CD14-positive monocyte (primary cell): ENCODE results near the gene NFKBIZ. TPM values are rescaled to one million over a fixed set of nuclear protein-coding genes. Genes with fewer than 3 reads are reported as not detected.

Source experiments
- DNase-seq, 3 donors: peaks; one replicate each; pipeline ENCODE4 v3.0.0-alpha.2; 2011 to 2022
- H2AFZ ChIP-seq: 2 replicates; pipeline ENCODE4 v1.6.0; 2012; ENCODE audit warnings: mild to moderate bottlenecking, low read depth, low read length, inconsistent platforms; ENCODE audit not compliant: insufficient read depth, poor library complexity, severe bottlenecking
- H3K27ac ChIP-seq, 2 donors: 1 replicate in 1 of 2; 2 replicates in 1 of 2; pipeline ENCODE4 v1.5.1; 2012 to 2013; ENCODE audit warnings: low read length in 2 of 2, control low read depth in 1 of 2, inconsistent platforms in 1 of 2, low read depth in 1 of 2, mild to moderate bottlenecking in 1 of 2
- H3K27me3 ChIP-seq, 2 donors: one replicate each; pipeline versions ENCODE4 v1.6.0 to v1.6.1; 2011 to 2013; ENCODE audit warnings: low read length in 2 of 2; ENCODE audit not compliant: control insufficient read depth in 2 of 2, insufficient read depth in 2 of 2
- H3K36me3 ChIP-seq, 2 donors: replicated peaks in 1 of 2; 1 replicate in 1 of 2; 2 replicates in 1 of 2; pipeline versions ENCODE4 v1.5.1 to v1.6.1; 2012 to 2013; ENCODE audit warnings: low read length in 2 of 2, control low read depth in 1 of 2, inconsistent platforms in 1 of 2, mild to moderate bottlenecking in 1 of 2; ENCODE audit not compliant: insufficient read depth in 2 of 2, control insufficient read depth in 1 of 2
- H3K4me1 ChIP-seq, 2 donors: 1 replicate in 1 of 2; 2 replicates in 1 of 2; pipeline versions ENCODE4 v1.5.1 to v1.6.1; 2012 to 2013; ENCODE audit warnings: low read length in 2 of 2, control low read depth in 1 of 2, inconsistent platforms in 1 of 2, mild to moderate bottlenecking in 1 of 2, moderate library complexity in 1 of 2; ENCODE audit not compliant: insufficient read depth in 2 of 2, control insufficient read depth in 1 of 2
- H3K4me2 ChIP-seq: replicated peaks from 2 replicates; pipeline ENCODE3; 2012; ENCODE audit warnings: low read length, moderate library complexity, mild to moderate bottlenecking; ENCODE audit not compliant: poor library complexity, severe bottlenecking; ENCODE audit errors: extremely low read depth
- H3K4me3 ChIP-seq, 3 experiments: fragments of 200-600 bp in 1 of 3; sonication (generic) in 1 of 3; replicated peaks in 1 of 3; 1 replicate in 2 of 3; 2 replicates in 1 of 3; pipeline ENCODE4 v1.5.1; 2011 to 2013; ENCODE audit warnings: low read length in 3 of 3, mild to moderate bottlenecking in 3 of 3, control low read depth in 2 of 3, low read depth in 2 of 3, inconsistent platforms in 1 of 3, moderate library complexity in 1 of 3
- H3K79me2 ChIP-seq: 2 replicates; pipeline ENCODE4 v1.6.0; 2012; ENCODE audit warnings: mild to moderate bottlenecking, control low read depth, inconsistent platforms, low read length, moderate library complexity; ENCODE audit not compliant: insufficient read depth
- H3K9ac ChIP-seq: 2 replicates; pipeline ENCODE4 v1.6.0; 2017; ENCODE audit warnings: low read length, mild to moderate bottlenecking; ENCODE audit not compliant: insufficient read depth, poor library complexity, severe bottlenecking
- H3K9me3 ChIP-seq, 2 donors: replicated peaks in 1 of 2; 1 replicate in 1 of 2; 2 replicates in 1 of 2; pipeline versions ENCODE4 v1.5.1 to v1.6.1; 2012 to 2013; ENCODE audit warnings: low read length in 2 of 2, control low read depth in 1 of 2; ENCODE audit not compliant: control insufficient read depth in 1 of 2, insufficient read depth in 1 of 2
- H4K20me1 ChIP-seq: 2 replicates; pipeline ENCODE4 v1.6.0; 2012; ENCODE audit warnings: mild to moderate bottlenecking, low read length, control low read depth, moderate library complexity; ENCODE audit not compliant: insufficient read depth
- H3K27ac Mint-ChIP-seq, 7 donors: one replicate each; pipeline ENCODE4 v1.8.0; 2020; ENCODE audit warnings: mild to moderate bottlenecking in 7 of 7, mixed read lengths in 7 of 7, moderate library complexity in 6 of 7, inconsistent platforms in 2 of 7
- H3K27me3 Mint-ChIP-seq, 3 donors: one replicate each; pipeline ENCODE4 v1.8.0; 2021 to 2022; ENCODE audit warnings: low read depth in 3 of 3, mild to moderate bottlenecking in 3 of 3, mixed read lengths in 3 of 3, moderate library complexity in 3 of 3, inconsistent platforms in 1 of 3
- H3K36me3 Mint-ChIP-seq, 2 donors: one replicate each; pipeline ENCODE4 v1.8.0; 2020; ENCODE audit warnings: mixed read lengths in 2 of 2, inconsistent platforms in 1 of 2, mild to moderate bottlenecking in 1 of 2
- H3K4me1 Mint-ChIP-seq: one replicate; pipeline ENCODE4 v1.8.0; 2020; ENCODE audit warnings: mild to moderate bottlenecking, mixed read lengths
- H3K4me3 Mint-ChIP-seq, 2 donors: one replicate each; pipeline ENCODE4 v1.8.0; 2020; ENCODE audit warnings: mild to moderate bottlenecking in 2 of 2, mixed read lengths in 2 of 2, moderate library complexity in 1 of 2
- H3K9me3 Mint-ChIP-seq, 7 donors: one replicate each; pipeline ENCODE4 v1.8.0; 2020 to 2022; ENCODE audit warnings: mixed read lengths in 7 of 7, mild to moderate bottlenecking in 6 of 7, moderate library complexity in 6 of 7, inconsistent platforms in 2 of 7
- CTCF ChIP-seq: fragments of 200-600 bp; IDR thresholded peaks from one replicate; pipeline ENCODE4 v1.8.0; 2022; ENCODE audit warnings: antibody characterized with exemption, mild to moderate bottlenecking
- WGBS: methylation state at CpG from one replicate; pipeline ENCODE4 v1.1.5; 2013; ENCODE audit warnings: missing lambda C conversion rate; ENCODE audit not compliant: insufficient coverage; 5-methylcytosine and 5-hydroxymethylcytosine counted together
- intact Hi-C, 2 donors: fragments of 100-400 bp; cut with micrococcal nuclease; formaldehyde crosslinking; loops; one replicate each; pipeline versions ENCODE4 v1.15.0 to v1.15.1; 2023
- polyA plus RNA-seq, 3 donors: library from polyadenylated mRNA; depleted of rRNA in 1 of 3; unstranded in 2 of 3; stranded (reverse) in 1 of 3; fragments of 300-500 nt in 2 of 3; fragments of >200 nt in 1 of 3; fragmentation: Illumina TruSeq in 2 of 3; gene quantifications; 1 replicate in 2 of 3; 2 replicates in 1 of 3; pipeline ENCODE4 v1.2.3, GENCODE V29; 2012 to 2021

The NFKBIZ gene
- polyA plus RNA-seq, 3 donors, result 71.0 to 592 (median 84.9) TPM

GRCh38 chr3:101900316-101900715 lies 51.0 kb downstream of the NFKBIZ start:
- Histone ChIP-seq H3K4me1 (peaks cover 40 to 53% of the 10 kb centered on the region in 2 donors), H3K4me2 (no peak overlapping the region), H3K27ac (no peak overlapping the region), H3K27me3 (no peaks in the 10 kb centered on the region), H3K4me3 (no peak overlapping the region), H3K9me3 (peaks cover 0 to 3% of the 10 kb centered on the region in 2 donors), H4K20me1 (no peaks in the 10 kb centered on the region), H3K36me3 (no peaks in the 10 kb centered on the region), H2AFZ (no peak overlapping the region), H3K9ac (no peak overlapping the region), H3K79me2 (no peaks in the 10 kb centered on the region)
- no CpG with 5 or more reads among the region's 1 CpG for whole genome bisulfite sequencing
- TF ChIP-seq CTCF, result no peak
- DNase-seq, result peak in 1 of 3 donors; percentile 43
- intact Hi-C loops, result loop anchor here (5.0 kb wide), 3 partner anchors 37 to 42 kb away; no protein-coding TSS in a partner anchor
- no peak overlapping the region for H3K4me3 Mint-ChIP-seq
- H3K27me3 Mint-ChIP-seq, result no peaks in the 10 kb centered on the region
- H3K9me3 Mint-ChIP-seq, result peaks cover 0 to 10% (median 5%) of the 10 kb centered on the region in 7 donors
- H3K4me1 Mint-ChIP-seq, result peaks cover 37% of the 10 kb centered on the region
- H3K36me3 Mint-ChIP-seq, result peaks cover 2% of the 10 kb centered on the region in 2 donors
- H3K27ac Mint-ChIP-seq, result peak overlapping the region in 5 of 7 donors; percentile 50 to 97 (median 89)

- WGBS, result 100% methylated on average over 1 of the region's 2 CpGs
Observed at GRCh38 chr3:101900736-101901135, 51.4 kb downstream of the NFKBIZ start.

More at GRCh38 chr3:101900736-101901135, 51.4 kb downstream of the NFKBIZ start:
- Mint-ChIP-seq H3K4me1 (peaks cover 37% of the 10 kb centered on the region), H3K4me3 (no peak overlapping the region), H3K27ac (peak overlapping the region in 4 of 7 donors; percentile 41 to 89 (median 63)), H3K27me3 (no peaks in the 10 kb centered on the region), H3K9me3 (peaks cover 0 to 7% (median 3%) of the 10 kb centered on the region in 7 donors), H3K36me3 (peaks cover 2% of the 10 kb centered on the region in 2 donors)
- H3K27ac ChIP-seq, result no peak overlapping the region
- no peaks in the 10 kb centered on the region for H3K79me2 ChIP-seq
- peaks cover 0 to 3% of the 10 kb centered on the region in 2 donors for H3K9me3 ChIP-seq
- no peak for DNase-seq
- no peak overlapping the region for H3K4me2 ChIP-seq
- H3K27me3 ChIP-seq, result no peaks in the 10 kb centered on the region
- no peak overlapping the region for H3K4me3 ChIP-seq
- no peak overlapping the region for H2AFZ ChIP-seq
- no peaks in the 10 kb centered on the region for H3K36me3 ChIP-seq
- intact Hi-C loops, result loop anchor here (5.0 kb wide), 3 partner anchors 37 to 42 kb away; no protein-coding TSS in a partner anchor
- no peak overlapping the region for H3K9ac ChIP-seq
- no peaks in the 10 kb centered on the region for H4K20me1 ChIP-seq
- TF ChIP-seq CTCF, result no peak
- H3K4me1 ChIP-seq, result peaks cover 40 to 53% of the 10 kb centered on the region in 2 donors
